ENCODE measurements around the gene HEMK1. TPM values are rescaled to one million over a fixed set of nuclear protein-coding genes. Genes with fewer than 3 reads are reported as not detected.
A peak's percentile ranks its signal among the peaks of the same experiment; 100 is the strongest.

HEMK1 gene
- total RNA-seq, 1 donor from 2014 or later: 15.2 TPM

DNA sequence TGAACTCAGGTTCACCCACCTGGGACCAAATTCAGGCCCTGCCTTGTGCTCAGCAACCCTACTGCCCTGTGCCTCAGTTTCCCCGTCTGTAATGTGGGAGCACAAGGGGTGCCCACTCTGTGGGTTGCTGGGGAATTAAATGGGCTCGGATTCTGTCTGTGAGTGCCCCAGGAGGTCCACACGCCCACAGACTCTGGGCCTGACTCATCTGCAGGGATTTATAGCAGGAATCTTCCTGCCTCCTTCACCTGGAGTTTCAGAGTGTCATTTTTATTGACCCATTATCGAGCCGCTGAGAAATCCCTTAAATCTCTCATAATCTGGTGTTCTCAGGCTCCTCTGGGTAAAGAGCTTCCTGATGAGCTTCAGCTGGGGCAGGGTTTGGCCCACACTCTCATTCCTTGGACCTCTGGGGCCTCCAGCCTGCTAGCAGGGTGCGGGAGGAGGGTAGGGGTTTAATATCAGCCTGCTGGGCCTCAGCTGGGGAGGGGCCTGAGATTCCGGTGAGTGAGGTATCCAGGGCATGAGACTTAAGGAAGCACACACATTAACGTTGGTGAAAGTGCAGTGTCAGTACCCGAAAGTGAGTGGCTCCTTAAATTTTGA, 18.2 kb upstream of the HEMK1 start:
- Mint-ChIP-seq H3K27ac (ENCODE audit: unreplicated experiment) (no peak overlapping the region), H3K36me3 (ENCODE audit: low read depth) (no peaks in the 10 kb centered on the region), H3K9me3 (ENCODE audit: low read depth) (no peaks in the 10 kb centered on the region), H3K27me3 (ENCODE audit: low read depth) (peaks cover 12% of the 10 kb centered on the region), H3K4me3 (ENCODE audit: unreplicated experiment) (no peak overlapping the region), H3K4me1 (ENCODE audit: low read depth) (no peaks in the 10 kb centered on the region)
- TF ChIP-seq, protein P1, sequence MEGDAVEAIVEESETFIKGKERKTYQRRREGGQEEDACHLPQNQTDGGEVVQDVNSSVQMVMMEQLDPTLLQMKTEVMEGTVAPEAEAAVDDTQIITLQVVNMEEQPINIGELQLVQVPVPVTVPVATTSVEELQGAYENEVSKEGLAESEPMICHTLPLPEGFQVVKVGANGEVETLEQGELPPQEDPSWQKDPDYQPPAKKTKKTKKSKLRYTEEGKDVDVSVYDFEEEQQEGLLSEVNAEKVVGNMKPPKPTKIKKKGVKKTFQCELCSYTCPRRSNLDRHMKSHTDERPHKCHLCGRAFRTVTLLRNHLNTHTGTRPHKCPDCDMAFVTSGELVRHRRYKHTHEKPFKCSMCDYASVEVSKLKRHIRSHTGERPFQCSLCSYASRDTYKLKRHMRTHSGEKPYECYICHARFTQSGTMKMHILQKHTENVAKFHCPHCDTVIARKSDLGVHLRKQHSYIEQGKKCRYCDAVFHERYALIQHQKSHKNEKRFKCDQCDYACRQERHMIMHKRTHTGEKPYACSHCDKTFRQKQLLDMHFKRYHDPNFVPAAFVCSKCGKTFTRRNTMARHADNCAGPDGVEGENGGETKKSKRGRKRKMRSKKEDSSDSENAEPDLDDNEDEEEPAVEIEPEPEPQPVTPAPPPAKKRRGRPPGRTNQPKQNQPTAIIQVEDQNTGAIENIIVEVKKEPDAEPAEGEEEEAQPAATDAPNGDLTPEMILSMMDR (IDR thresholded peaks at IDR 0.05): no peak
- no peak for DNase-seq (ENCODE audit: low spot score)

DNA sequence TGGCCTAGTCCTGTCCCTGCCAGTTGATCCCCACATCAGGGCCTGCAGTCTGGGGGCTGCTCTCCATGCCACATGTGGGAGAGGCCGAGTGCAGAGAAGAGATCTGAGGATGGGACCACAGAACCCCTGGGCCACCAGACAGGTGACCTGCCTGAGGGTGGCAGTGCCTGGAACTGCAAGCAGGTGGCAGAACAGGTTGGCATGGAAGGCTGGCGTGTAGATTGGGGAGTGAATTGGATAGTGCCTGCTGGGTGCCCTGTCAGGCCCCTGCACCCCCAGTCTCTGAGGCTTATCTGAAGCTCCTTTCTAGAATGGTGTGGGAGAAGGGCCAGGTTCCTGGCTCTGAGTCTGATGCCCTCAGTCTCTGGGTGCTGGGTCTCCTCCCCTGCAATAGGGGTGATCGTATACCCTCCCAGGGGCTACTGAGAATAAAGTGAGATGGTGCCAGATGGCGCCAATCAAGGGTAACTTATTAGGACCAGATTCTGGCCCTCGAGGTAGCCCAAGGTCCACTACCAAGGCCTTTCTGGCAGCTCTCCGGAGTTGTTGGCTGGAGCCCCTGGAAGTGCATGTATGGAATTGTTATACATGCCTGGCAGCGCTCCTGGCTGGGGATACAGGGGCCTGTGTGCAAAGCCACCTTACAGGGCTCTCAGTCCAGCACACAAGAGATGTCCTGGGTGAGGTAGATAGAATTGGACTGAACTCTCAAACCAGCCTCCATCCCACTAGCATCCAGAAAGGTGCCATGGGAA, 17.5 kb upstream of the HEMK1 start:
- H3K4me1 Mint-ChIP-seq (ENCODE audit: low read depth): no peaks in the 10 kb centered on the region
- TF ChIP-seq, protein P1 (IDR thresholded peaks at IDR 0.05): peak; percentile 19
- no peaks in the 10 kb centered on the region for H3K9me3 Mint-ChIP-seq (ENCODE audit: low read depth)
- H3K27ac Mint-ChIP-seq (ENCODE audit: unreplicated experiment): no peak overlapping the region
- no peak for DNase-seq (ENCODE audit: low spot score)
- peaks cover 13% of the 10 kb centered on the region for H3K27me3 Mint-ChIP-seq (ENCODE audit: low read depth)
- H3K36me3 Mint-ChIP-seq (ENCODE audit: low read depth): no peaks in the 10 kb centered on the region
- H3K4me3 Mint-ChIP-seq (ENCODE audit: unreplicated experiment): no peak overlapping the region

DNA sequence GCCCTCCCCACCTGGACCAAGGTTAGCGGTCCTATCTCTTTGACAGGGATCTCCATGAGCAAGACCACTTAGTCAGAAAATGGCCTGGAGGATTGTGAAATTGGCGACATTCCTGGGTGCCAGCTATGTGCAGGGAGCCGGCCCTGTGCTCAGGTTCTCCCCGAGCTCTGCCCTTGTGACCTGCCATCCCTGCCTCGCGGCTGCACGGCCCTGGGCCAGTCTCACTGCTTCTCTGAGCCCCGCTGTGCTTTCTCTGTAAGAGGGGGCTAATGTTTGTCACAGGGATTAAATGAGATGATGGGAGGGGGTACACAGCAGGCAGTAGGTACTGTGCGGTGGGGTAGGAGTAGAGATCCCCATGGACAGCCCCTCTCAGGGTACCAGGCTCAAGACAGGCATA, 16.7 kb upstream of the HEMK1 start:
- no peak overlapping the region for H3K4me3 Mint-ChIP-seq (ENCODE audit: unreplicated experiment)
- H3K4me1 Mint-ChIP-seq (ENCODE audit: low read depth): no peaks in the 10 kb centered on the region
- no peak for DNase-seq (ENCODE audit: low spot score)
- H3K36me3 Mint-ChIP-seq (ENCODE audit: low read depth): no peaks in the 10 kb centered on the region
- TF ChIP-seq, protein P1 (IDR thresholded peaks at IDR 0.05): no peak
- H3K9me3 Mint-ChIP-seq (ENCODE audit: low read depth): no peaks in the 10 kb centered on the region
- H3K27ac Mint-ChIP-seq (ENCODE audit: unreplicated experiment): no peak overlapping the region
- peaks cover 17% of the 10 kb centered on the region for H3K27me3 Mint-ChIP-seq (ENCODE audit: low read depth)

DNA sequence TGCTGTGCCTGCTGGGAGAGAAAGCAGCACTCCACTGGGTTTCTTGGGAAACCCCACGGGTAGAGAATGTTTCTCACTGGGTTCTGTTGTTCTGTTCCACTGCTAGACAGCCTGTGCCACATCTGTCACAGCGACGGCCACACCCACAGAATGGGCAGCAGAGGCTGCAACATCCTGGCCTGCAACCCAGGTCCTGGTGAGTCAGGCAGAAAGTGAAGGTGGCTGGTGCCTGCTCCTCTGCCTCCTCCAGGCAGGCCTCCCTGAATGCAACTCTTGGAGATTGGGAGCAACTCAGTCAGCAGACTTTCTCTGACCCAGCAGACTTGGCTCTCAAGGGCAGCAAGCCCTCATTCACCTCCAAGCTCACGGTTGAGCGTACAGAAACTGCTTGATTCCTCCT, 14.8 kb upstream of the HEMK1 start:
- Mint-ChIP-seq H3K36me3 (ENCODE audit: low read depth) (no peaks in the 10 kb centered on the region), H3K27ac (ENCODE audit: unreplicated experiment) (no peak overlapping the region), H3K4me1 (ENCODE audit: low read depth) (no peaks in the 10 kb centered on the region), H3K4me3 (ENCODE audit: unreplicated experiment) (no peak overlapping the region), H3K9me3 (ENCODE audit: low read depth) (no peaks in the 10 kb centered on the region), H3K27me3 (ENCODE audit: low read depth) (peaks cover 17% of the 10 kb centered on the region)
- DNase-seq (ENCODE audit: low spot score): no peak
- TF ChIP-seq, protein P1 (IDR thresholded peaks at IDR 0.05): no peak

DNA sequence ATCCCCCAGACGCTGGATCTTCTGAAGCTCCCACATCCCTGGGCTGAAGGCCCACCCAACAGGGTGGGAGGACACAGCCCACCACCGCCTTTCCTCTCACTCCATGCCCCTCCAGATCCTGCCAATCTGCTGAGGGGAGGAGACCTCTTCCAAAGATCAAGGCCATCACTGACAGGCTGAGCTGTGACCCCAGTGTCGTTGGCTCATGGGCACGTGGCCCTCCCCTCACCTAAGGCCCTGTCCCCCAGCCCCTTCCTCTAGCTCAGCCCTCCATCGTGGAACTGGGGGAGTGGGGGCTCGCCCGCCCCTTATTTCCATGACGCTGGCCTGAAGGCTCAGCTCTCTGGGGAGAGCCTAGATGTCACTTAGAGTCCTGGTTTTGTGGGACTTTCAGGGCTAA, 12.2 kb upstream of the HEMK1 start:
- Mint-ChIP-seq H3K9me3 (ENCODE audit: low read depth) (no peaks in the 10 kb centered on the region), H3K4me3 (ENCODE audit: unreplicated experiment) (no peak overlapping the region), H3K36me3 (ENCODE audit: low read depth) (no peaks in the 10 kb centered on the region), H3K4me1 (ENCODE audit: low read depth) (no peaks in the 10 kb centered on the region), H3K27ac (ENCODE audit: unreplicated experiment) (no peak overlapping the region), H3K27me3 (ENCODE audit: low read depth) (peaks cover 17% of the 10 kb centered on the region)
- DNase-seq (ENCODE audit: low spot score): no peak
- TF ChIP-seq, protein P1 (IDR thresholded peaks at IDR 0.05): no peak

All from chondrocyte (in vitro differentiated cells).